HT1080 (cell line): ENCODE data around the gene ULK4. TPM values are rescaled to one million over a fixed set of nuclear protein-coding genes. Genes with fewer than 3 reads are reported as not detected.
A peak's percentile ranks its signal among the peaks of the same experiment; 100 is the strongest.
"Not testable (repeated sequence)": the region's sequence is repeated elsewhere in the genome, so short reads cannot be mapped to it uniquely, and the experiment has no call there.

ENCODE experiments used
- DNase-seq: peaks from one replicate; pipeline ENCODE4 v3.0.0-alpha.2; 2015; ENCODE audit warnings: low read depth
- polyA plus RNA-seq, 2 experiments: library from polyadenylated mRNA; depleted of rRNA; stranded (reverse); fragments of >200 nt; gene quantifications; 2 replicates each; pipeline ENCODE4 v1.2.3, GENCODE V29; 2015
- total RNA-seq: library from RNA; depleted of rRNA; stranded (reverse); fragments of >200 nt; shearing (Covaris generic); gene quantifications from 2 replicates; pipeline ENCODE4 v1.2.3, GENCODE V29; 2014; rRNA removed

Gene ULK4
- 4.8 and 6.2 TPM in 2 replicates for total RNA-seq
- 3.7 and 4.2 TPM in 2 replicates for polyA plus RNA-seq (2015; cell fraction: cytosol; rRNA removed)
- 6.7 and 12.9 TPM in 2 replicates for polyA plus RNA-seq (2015; cell fraction: nucleus; rRNA removed)

- peak; percentile 100 for DNase-seq
Measured at GRCh38 chr3:41961751-41962679, at the start of gene ULK4. ULK4 (minus strand) TSS chr3:41962103; CDS start chr3:41954759, 7,344 bp downstream.

DNA sequence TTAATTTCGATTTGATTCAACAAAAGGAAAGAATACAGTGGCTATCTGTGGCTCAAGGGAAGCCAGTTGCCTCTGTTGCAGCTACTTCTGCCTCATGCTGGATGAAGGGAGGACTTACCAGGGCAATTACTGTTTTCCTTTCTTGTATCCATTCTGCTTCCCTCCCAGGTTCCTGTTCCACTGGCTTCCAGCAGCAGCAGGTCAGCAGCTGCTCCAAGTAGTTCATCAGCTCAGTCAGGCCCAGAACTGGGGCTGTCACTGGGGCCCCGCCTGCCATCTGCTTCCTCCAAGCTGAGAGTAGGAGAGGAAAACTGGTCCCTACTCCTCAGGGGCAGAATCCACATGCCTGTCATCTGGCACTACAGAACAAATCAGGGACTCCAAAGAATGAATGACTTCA is 48.6 kb upstream of the ULK4 start:
- DNase-seq, result no peak

GRCh38 chr3:42009456-42009855 is 47.6 kb upstream of the ULK4 start:
- DNase-seq, result no peak

GRCh38 chr3:42007785-42008184 is 45.9 kb upstream of the ULK4 start:
- DNase-seq, result no peak

DNA sequence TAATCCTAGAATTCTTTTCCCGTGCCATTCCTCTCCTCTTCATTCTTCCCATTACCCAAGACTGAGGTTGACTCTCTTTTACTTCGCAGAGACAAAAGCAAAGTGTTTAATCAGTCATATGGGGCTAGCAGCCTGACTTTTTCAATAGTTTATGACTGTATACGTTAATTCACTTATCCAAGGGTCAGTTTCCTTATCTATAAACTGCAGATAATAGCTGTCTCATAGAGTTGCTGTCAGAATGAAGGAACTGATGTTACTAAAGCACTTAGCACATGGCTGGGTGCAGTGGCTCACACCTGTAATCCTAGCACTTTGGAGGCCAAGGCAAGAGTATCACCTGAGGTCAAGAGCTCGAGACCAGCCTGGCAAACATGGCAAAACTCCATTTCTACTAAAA is 43.5 kb upstream of the ULK4 start:
- no peak for DNase-seq

- DNase-seq, result no peak
Measured at GRCh38 chr3:42002790-42003189, 40.9 kb upstream of the ULK4 start.

DNA sequence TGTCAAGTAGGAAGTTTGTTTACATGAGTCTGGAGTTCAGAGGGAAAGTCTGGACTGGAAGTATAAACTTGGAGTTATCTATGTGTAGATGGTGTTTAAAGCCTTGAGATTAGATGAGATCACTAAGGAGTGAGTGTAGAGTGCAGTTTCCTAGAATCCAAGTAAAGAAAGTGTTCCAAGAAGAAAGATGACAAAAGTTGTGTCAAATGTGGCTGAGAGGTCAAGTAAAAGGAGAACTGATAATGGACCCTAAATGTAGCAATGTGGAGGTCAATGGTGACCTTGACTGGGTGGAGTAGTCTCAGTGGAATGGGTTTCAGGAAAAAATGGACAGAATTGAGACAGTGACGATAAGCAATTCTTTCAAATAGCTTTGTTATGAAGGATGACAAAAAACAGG is 39.9 kb upstream of the ULK4 start:
- no peak for DNase-seq

DNA sequence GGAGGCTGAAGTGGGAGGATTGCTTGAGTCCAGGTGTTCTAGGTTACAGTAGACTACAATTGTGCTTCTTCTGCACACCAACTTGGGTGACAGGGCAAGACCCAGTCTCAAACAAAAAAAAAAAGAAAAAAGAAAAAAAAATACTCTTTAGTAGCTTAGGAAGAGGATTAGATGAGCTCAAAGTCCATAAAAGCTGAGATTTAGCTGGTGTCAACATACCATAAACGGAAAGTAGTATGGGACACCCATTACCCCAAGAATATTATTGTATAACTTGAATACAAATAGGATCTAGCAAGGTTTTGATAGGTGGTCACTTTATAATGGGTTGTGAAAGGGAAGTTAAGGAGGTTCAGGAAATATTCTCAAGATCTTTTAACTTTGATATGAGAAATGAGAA is 38.0 kb upstream of the ULK4 start:
- no peak for DNase-seq

- DNase-seq, result no peak
Measured at GRCh38 chr3:41997702-41998550, 36.0 kb upstream of the ULK4 start.

- DNase-seq, result no peak
Measured at GRCh38 chr3:41991437-41991836, 29.5 kb upstream of the ULK4 start.

DNA sequence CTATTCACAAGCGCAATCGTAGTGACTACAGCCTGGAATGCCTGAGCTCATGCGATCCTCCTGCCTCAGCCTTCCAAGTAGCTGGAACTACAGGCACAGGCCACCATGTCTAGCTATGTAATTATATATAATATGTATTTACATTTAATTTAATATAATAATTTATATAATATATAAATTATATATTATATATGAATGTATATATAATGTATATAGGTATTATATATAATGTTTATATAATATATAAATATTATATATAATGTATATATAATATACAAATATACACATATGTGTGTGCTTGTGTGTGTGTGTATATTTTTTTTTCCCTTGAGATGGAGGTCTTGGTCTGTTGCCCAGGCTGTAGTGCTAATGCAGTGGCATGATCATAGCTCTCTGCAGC is 27.6 kb upstream of the ULK4 start:
- DNase-seq, result no peak

DNA sequence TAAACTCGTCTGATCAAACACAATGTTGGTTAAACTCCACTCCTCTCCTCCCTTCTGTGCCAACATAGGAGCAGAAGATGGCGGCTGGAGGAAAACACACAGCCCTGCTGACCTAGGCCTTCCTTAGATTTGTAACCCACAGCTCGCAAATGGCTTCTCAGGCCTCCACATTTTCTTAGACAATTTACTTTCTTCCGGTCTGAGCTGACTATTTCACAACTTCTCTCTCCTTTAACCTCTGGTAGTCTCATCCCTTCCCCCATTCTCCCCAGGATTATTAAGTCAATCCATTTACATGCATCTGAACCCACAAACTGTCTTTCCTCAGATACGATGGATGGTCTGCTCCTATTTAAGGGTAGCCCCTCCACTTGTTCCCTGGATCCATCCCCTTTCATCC is 25.7 kb upstream of the ULK4 start:
- no peak for DNase-seq

GRCh38 chr3:41986561-41986960 is 24.7 kb upstream of the ULK4 start:
- DNase-seq, result no peak

GRCh38 chr3:41985018-41985417 is 23.1 kb upstream of the ULK4 start:
- DNase-seq, result no peak

- DNase-seq, result not testable (repeated sequence)
Measured at GRCh38 chr3:41983091-41983490, 21.2 kb upstream of the ULK4 start.

- not testable (repeated sequence) for DNase-seq
Measured at GRCh38 chr3:41977401-41977800, 15.5 kb upstream of the ULK4 start.

DNA sequence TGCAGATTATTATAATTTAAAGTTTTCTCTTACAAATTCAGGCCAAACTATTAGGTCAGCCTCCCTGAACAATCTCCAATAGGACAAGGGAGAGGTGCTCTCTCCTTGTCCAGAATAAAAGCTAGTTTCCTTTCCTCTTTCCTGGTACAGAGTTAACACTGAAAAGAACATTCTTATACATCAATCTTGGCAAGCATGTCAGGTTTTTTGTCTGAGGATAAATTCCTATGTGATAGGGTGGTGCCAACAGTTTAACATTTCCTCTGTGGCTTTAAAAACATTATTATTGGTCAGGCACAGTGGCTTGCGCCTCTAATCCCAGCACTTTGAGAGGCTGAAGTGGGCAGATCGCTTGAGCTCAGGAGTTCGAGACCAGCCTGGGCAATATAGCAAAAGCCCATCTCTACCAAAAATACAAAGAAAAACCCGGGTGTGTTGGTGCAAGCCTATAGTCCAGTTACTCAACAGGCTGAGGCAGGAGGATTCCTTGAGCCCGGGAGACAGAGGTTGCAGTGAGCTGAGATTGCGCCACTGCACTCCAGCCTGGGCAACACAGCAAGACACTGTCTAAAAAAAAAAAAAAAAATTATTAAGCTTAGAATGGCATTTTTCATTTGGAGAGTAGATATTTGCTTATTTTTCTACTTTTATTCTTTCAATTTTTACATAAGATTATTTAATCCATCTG is 13.7 kb upstream of the ULK4 start:
- DNase-seq, result no peak

GRCh38 chr3:41974223-41974622 is 12.3 kb upstream of the ULK4 start:
- no peak for DNase-seq

GRCh38 chr3:41972802-41973201 is 10.9 kb upstream of the ULK4 start:
- no peak for DNase-seq

- no peak for DNase-seq
Measured at GRCh38 chr3:41966206-41966605, 4.3 kb upstream of the ULK4 start.

DNA sequence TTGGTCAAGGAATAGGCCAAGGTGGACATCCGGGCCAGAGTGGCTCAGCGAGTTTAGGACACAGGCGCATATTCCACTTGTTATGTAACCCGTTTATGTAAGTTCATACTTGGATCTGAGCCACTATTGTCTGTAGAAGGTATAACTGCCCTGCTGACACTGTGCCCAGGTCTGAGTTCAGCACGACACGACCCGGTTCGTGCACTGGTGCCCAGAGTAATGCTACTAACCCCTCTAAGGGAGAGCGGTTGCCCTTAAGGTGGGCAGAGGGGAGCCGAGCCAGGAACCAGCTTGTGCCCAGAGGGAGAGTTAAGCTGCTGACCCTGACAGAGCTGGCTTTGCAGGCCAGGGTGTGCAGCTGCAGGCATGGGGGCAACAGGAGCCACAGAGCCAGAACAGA is 1.9 kb upstream of the ULK4 start:
- no peak for DNase-seq
